SU-DHL-6 (cell line): ENCODE measurements around the gene RARB.

Source experiments
- H2AFZ ChIP-seq: fragments of 200-600 bp; sonication (generic); 2 replicates; pipeline ENCODE4 v1.6.1; 2014; ENCODE audit warnings: low read depth, mild to moderate bottlenecking, moderate library complexity, mixed read lengths, antibody characterized with exemption, low read length; ENCODE audit not compliant: severe bottlenecking
- H3F3A ChIP-seq: fragments of 200-600 bp; shearing (Covaris generic); 2 replicates; pipeline ENCODE4 v1.6.0; 2016; ENCODE audit warnings: antibody characterized with exemption, mild to moderate bottlenecking; ENCODE audit not compliant: insufficient read depth
- H3K27ac ChIP-seq: fragments of 200-600 bp; sonication (generic); 2 replicates; pipeline ENCODE4 v1.5.1; 2016; ENCODE audit warnings: low read depth, mild to moderate bottlenecking, low read length, moderate library complexity, mixed read lengths
- H3K27me3 ChIP-seq: fragments of 200-600 bp; sonication (generic), shearing (Covaris generic); 2 replicates; pipeline ENCODE4 v1.6.0; 2014; ENCODE audit warnings: mild to moderate bottlenecking, low read length
- H3K36me3 ChIP-seq: fragments of 200-600 bp; sonication (generic); 2 replicates; pipeline ENCODE4 v1.6.1; 2014; ENCODE audit warnings: mild to moderate bottlenecking, low read length, mixed read lengths
- H3K4me2 ChIP-seq: fragments of 300-600, 200-600 bp; shearing (Covaris generic), sonication (generic); 2 replicates; pipeline ENCODE4 v1.6.0; 2014; ENCODE audit warnings: low read length, low read depth, mild to moderate bottlenecking; ENCODE audit not compliant: poor library complexity, severe bottlenecking
- H3K4me3 ChIP-seq: fragments of 200-600 bp; sonication (generic); 2 replicates; pipeline ENCODE4 v1.5.1; 2014; ENCODE audit warnings: antibody characterized with exemption, low read length, mild to moderate bottlenecking, mixed read lengths; ENCODE audit not compliant: insufficient read depth, poor library complexity, severe bottlenecking
- H3K79me2 ChIP-seq: fragments of 200-600 bp; sonication (generic); 2 replicates; pipeline ENCODE4 v1.6.1; 2014; ENCODE audit warnings: mild to moderate bottlenecking, low read length, moderate library complexity; ENCODE audit not compliant: insufficient read depth
- H3K9ac ChIP-seq: fragments of 200-600 bp; sonication (generic); 2 replicates; pipeline ENCODE4 v1.7.0; 2014; ENCODE audit warnings: mild to moderate bottlenecking, low read length
- H3K9me2 ChIP-seq: fragments of 200-600 bp; sonication (generic); replicated peaks from 2 replicates; pipeline ENCODE4 v1.6.1; 2014; ENCODE audit warnings: low read length; ENCODE audit not compliant: insufficient read depth
- H3K9me3 ChIP-seq: fragments of 200-600 bp; sonication (generic); 2 replicates; pipeline ENCODE4 v1.6.1; 2014; ENCODE audit warnings: low read length, mixed read lengths; ENCODE audit not compliant: insufficient read depth
- H4K20me1 ChIP-seq: fragments of 200-600 bp; sonication (generic); 2 replicates; pipeline ENCODE4 v1.6.1; 2014; ENCODE audit warnings: low read depth, mild to moderate bottlenecking, antibody characterized with exemption, low read length, moderate library complexity, mixed read lengths
- EZH2phosphoT487 ChIP-seq: fragments of 200-600 bp; sonication (generic), shearing (Covaris generic); conservative IDR thresholded peaks from 2 replicates; pipeline ENCODE4 v1.6.1; 2018; ENCODE audit warnings: mild to moderate bottlenecking, antibody characterized with exemption, low read length, moderate library complexity, mixed read lengths
- TF ChIP-seq, protein P1 (sequence below): fragments of 200-600 bp; sonication (generic); IDR thresholded peaks from one replicate; pipeline ENCODE4 v1.5.1; 2017; ENCODE audit warnings: antibody characterized with exemption, mild to moderate bottlenecking, low read length, moderate library complexity; ENCODE audit not compliant: insufficient read depth, poor library complexity, severe bottlenecking

The RARB gene

DNA sequence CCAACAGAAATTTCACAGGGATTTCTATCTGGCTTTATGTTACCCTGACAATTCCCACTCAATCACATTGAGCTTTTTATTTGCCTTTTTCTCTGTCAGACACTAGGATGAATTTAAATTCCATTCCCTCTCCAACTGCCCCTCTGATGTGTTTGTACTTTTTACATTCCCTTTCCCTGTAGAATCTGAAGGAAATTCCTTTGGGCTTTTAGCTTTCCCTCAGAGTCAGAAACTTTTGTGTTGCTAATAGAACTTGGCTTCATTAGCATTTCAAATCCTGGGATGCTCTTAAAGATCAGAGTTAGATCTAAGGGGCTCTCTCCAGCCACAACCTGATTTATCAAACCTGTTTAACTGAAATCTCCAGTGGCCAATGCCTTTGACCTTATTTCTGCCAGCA lies 7.9 kb upstream of the RARB start:
- Histone ChIP-seq H3K9me2 (no peaks in the 10 kb centered on the region), H3K27ac (no peak overlapping the region), H3K4me3 (no peak overlapping the region), H3K79me2 (no peaks in the 10 kb centered on the region), H3K4me2 (no peak overlapping the region), H3K9me3 (no peaks in the 10 kb centered on the region), H4K20me1 (no peaks in the 10 kb centered on the region), H3K36me3 (no peaks in the 10 kb centered on the region), H2AFZ (no peak overlapping the region), H3K9ac (no peak overlapping the region), H3F3A (no peaks in the 10 kb centered on the region), H3K27me3 (no peaks in the 10 kb centered on the region)
- TF ChIP-seq, protein P1, sequence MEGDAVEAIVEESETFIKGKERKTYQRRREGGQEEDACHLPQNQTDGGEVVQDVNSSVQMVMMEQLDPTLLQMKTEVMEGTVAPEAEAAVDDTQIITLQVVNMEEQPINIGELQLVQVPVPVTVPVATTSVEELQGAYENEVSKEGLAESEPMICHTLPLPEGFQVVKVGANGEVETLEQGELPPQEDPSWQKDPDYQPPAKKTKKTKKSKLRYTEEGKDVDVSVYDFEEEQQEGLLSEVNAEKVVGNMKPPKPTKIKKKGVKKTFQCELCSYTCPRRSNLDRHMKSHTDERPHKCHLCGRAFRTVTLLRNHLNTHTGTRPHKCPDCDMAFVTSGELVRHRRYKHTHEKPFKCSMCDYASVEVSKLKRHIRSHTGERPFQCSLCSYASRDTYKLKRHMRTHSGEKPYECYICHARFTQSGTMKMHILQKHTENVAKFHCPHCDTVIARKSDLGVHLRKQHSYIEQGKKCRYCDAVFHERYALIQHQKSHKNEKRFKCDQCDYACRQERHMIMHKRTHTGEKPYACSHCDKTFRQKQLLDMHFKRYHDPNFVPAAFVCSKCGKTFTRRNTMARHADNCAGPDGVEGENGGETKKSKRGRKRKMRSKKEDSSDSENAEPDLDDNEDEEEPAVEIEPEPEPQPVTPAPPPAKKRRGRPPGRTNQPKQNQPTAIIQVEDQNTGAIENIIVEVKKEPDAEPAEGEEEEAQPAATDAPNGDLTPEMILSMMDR: no peak
- TF ChIP-seq EZH2phosphoT487: no peak

- TF ChIP-seq, protein P1: no peak
- TF ChIP-seq EZH2phosphoT487: no peak
- H3K4me2 ChIP-seq: no peak overlapping the region
- H3K27ac ChIP-seq: no peak overlapping the region
- no peaks in the 10 kb centered on the region for H3K9me3 ChIP-seq
- H3K27me3 ChIP-seq: no peaks in the 10 kb centered on the region
- H3K4me3 ChIP-seq: no peak overlapping the region
- no peaks in the 10 kb centered on the region for H3F3A ChIP-seq
- H4K20me1 ChIP-seq: no peaks in the 10 kb centered on the region
- no peaks in the 10 kb centered on the region for H3K79me2 ChIP-seq
- no peak overlapping the region for H2AFZ ChIP-seq
- no peak overlapping the region for H3K9ac ChIP-seq
- no peaks in the 10 kb centered on the region for H3K36me3 ChIP-seq
- H3K9me2 ChIP-seq: no peaks in the 10 kb centered on the region
These were observed 7.2 kb upstream of the RARB start for GRCh38 chr3:25420885-25421284.

DNA sequence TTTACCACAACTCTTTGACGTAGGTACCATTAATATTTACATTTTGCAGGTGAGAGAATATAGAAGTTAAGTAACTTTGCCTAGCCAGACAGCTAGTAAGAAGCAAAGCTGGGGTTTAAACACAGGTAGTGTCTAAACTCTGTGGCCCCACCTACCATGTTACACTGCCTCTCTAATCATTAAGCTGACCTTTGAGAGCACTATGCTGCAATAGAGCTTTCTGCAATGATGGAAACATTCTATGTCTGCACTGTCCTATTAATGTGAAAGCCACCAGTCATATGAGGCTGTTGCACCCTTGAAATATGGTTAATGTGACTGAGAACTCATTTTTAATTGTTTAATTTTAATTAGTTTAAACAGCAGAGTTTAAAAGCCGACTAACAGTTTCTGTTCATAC lies 6.3 kb upstream of the RARB start:
- Histone ChIP-seq H3K4me2 (no peak overlapping the region), H3K27me3 (no peaks in the 10 kb centered on the region), H3K9me2 (no peaks in the 10 kb centered on the region), H3K79me2 (no peaks in the 10 kb centered on the region), H4K20me1 (no peaks in the 10 kb centered on the region), H3K27ac (no peak overlapping the region), H2AFZ (no peak overlapping the region), H3K9me3 (no peaks in the 10 kb centered on the region), H3K4me3 (no peak overlapping the region), H3K36me3 (no peaks in the 10 kb centered on the region), H3K9ac (no peak overlapping the region), H3F3A (no peaks in the 10 kb centered on the region)
- TF ChIP-seq, protein P1: no peak
